ENCODE data around the gene ERBIN.
"Not testable (repeated sequence)": the region's sequence is repeated elsewhere in the genome, so short reads cannot be mapped to it uniquely, and the experiment has no call there.

ERBIN gene

DNA sequence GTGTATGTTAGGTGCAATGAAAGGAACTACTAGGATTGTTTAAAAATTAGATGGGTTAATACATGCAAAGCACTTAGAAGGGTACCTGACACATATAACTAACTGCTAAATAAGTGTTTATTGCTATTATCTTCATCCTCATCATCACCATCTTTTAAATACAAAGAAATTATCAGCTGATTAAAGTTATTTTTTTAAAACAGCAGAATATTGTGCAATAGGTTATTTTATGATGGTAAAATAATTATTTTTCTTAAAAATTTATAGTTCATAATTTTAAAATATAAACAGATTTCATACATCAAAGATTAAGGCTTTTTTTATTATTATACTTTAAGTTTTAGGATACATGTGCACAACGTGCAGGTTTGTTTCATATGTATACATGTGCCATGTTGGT is 130.9 kb downstream of the ERBIN start:
- no peak overlapping the region for H3K23ac ChIP-seq (ENCODE audit: low read length in 2 of 2)
- H3K27me3 ChIP-seq (ENCODE audit: control insufficient read depth in 1 of 2, insufficient read depth in 1 of 2, low read length in 2 of 2) = no peaks in the 10 kb centered on the region
- no peak overlapping the region for H2BK12ac ChIP-seq (ENCODE audit: low read length in 2 of 2)
- no peak overlapping the region for H3K14ac ChIP-seq (ENCODE audit: low read length in 2 of 2)
- H3K36me3 ChIP-seq (ENCODE audit: control insufficient read depth in 1 of 2, insufficient read depth in 2 of 2, low read depth in 1 of 2, low read length in 2 of 2) = peaks cover 6 to 44% of the 10 kb centered on the region in 2 experiments
- no peak overlapping the region for H4K8ac ChIP-seq (ENCODE audit: low read length)
- no peaks in the 10 kb centered on the region for H3K4me1 ChIP-seq (ENCODE audit: control insufficient read depth, insufficient read depth, low read depth, low read length)
- no peak overlapping the region for H2BK120ac ChIP-seq (ENCODE audit: low read depth, low read length)
- no peak overlapping the region for H3K27ac ChIP-seq (ENCODE audit: low read length, poor library complexity, severe bottlenecking)
- no peak overlapping the region for H3K18ac ChIP-seq (ENCODE audit: low read depth in 1 of 2, low read length in 2 of 2)
- no peak overlapping the region for H4K91ac ChIP-seq (ENCODE audit: low read length)
- peaks cover 5% of the 10 kb centered on the region for H3K79me1 ChIP-seq (replicated peaks; ENCODE audit: low read length, poor library complexity, severe bottlenecking)
- no peak overlapping the region for H2BK15ac ChIP-seq (ENCODE audit: low read depth, poor library complexity, severe bottlenecking)
- H3K4me3 ChIP-seq (ENCODE audit: insufficient read depth in 1 of 2, low read depth in 1 of 2, low read length in 2 of 2) = no peak overlapping the region
- no peaks in the 10 kb centered on the region for H3K9me3 ChIP-seq (ENCODE audit: control insufficient read depth, low read length)
- no peak overlapping the region for H3K4ac ChIP-seq (ENCODE audit: low read depth in 1 of 2, low read length in 2 of 2)
- no peak overlapping the region for H2AK5ac ChIP-seq (ENCODE audit: low read length, severe bottlenecking)
- H2AFZ ChIP-seq (ENCODE audit: low read depth, low read length) = no peak overlapping the region
- no peak overlapping the region for H2BK5ac ChIP-seq (ENCODE audit: low read depth, low read length, poor library complexity, severe bottlenecking)
- DNase-seq = no peak
- WGBS = no CpG with 5 or more reads among the region's 1 CpG
- no peak overlapping the region for H3K9ac ChIP-seq (ENCODE audit: low read length)
- no peak overlapping the region for H3K4me2 ChIP-seq (ENCODE audit: low read length, poor library complexity, severe bottlenecking)

DNA sequence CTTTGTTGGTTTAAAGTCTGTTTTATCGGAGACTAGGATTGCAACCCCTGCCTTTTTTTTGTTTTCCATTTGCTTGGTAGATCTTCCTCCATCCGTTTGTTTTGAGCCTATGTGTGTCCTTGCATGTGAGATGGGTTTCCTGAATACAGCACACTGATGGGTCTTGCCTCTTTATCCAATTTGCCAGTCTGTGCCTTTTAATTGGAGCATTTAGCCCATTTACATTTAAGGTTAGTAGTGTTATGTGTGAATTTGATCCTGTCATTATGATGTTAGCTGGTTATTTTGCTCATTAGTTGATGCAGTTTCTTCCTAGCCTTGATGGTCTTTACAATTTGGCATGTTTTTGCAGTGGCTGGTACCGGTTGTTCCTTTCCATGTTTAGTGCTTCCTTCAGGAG is 134.9 kb downstream of the ERBIN start:
- H4K8ac ChIP-seq (ENCODE audit: low read length); H4K91ac ChIP-seq (ENCODE audit: low read length); H3K79me1 ChIP-seq (replicated peaks; ENCODE audit: low read length, poor library complexity, severe bottlenecking); H3K4me3 ChIP-seq (ENCODE audit: insufficient read depth in 1 of 2, low read depth in 1 of 2, low read length in 2 of 2); H2AFZ ChIP-seq (ENCODE audit: low read depth, low read length); H2BK5ac ChIP-seq (ENCODE audit: low read depth, low read length, poor library complexity, severe bottlenecking); H3K9me3 ChIP-seq (ENCODE audit: control insufficient read depth, low read length); H3K9ac ChIP-seq (ENCODE audit: low read length); H2BK12ac ChIP-seq (ENCODE audit: low read length in 2 of 2); DNase-seq; H3K27ac ChIP-seq (ENCODE audit: low read length, poor library complexity, severe bottlenecking); H3K18ac ChIP-seq (ENCODE audit: low read depth in 1 of 2, low read length in 2 of 2); H2BK15ac ChIP-seq (ENCODE audit: low read depth, poor library complexity, severe bottlenecking); H2AK5ac ChIP-seq (ENCODE audit: low read length, severe bottlenecking); H2BK120ac ChIP-seq (ENCODE audit: low read depth, low read length); H3K14ac ChIP-seq (ENCODE audit: low read length in 2 of 2); H3K23ac ChIP-seq (ENCODE audit: low read length in 2 of 2); H3K4me2 ChIP-seq (ENCODE audit: low read length, poor library complexity, severe bottlenecking); H3K27me3 ChIP-seq (ENCODE audit: control insufficient read depth in 1 of 2, insufficient read depth in 1 of 2, low read length in 2 of 2); H3K4ac ChIP-seq (ENCODE audit: low read depth in 1 of 2, low read length in 2 of 2); H3K4me1 ChIP-seq (ENCODE audit: control insufficient read depth, insufficient read depth, low read depth, low read length): not testable (repeated sequence)
- H3K36me3 ChIP-seq (ENCODE audit: control insufficient read depth in 1 of 2, insufficient read depth in 2 of 2, low read depth in 1 of 2, low read length in 2 of 2) = peaks cover 5 to 13% of the 10 kb centered on the region in 2 experiments
- 100% methylated on average over 2 of the region's 3 CpGs for WGBS

DNA sequence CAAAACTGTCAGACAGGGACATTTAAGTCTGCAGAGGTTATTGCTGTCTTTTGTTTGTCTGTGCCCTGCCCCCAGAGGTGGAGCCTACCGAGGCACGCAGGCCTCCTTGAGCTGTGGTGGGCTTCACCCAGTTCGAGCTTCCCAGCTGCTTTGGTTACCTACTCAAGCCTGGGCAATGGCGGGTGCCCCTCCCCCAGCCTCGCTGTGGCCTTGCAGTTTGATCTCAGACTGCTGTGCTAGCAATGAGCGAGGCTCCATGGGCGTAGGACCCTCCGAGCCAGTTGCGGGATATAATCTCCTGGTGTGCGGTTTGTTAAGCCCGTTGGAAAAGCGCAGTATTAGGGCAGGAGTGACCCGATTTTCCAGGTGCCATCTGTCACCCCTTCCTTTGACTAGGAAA is 136.7 kb downstream of the ERBIN start:
- not testable (repeated sequence) for H3K23ac ChIP-seq (ENCODE audit: low read length in 2 of 2); H4K8ac ChIP-seq (ENCODE audit: low read length)
- 97% methylated on average over 13 of the region's 13 CpGs for WGBS

DNA sequence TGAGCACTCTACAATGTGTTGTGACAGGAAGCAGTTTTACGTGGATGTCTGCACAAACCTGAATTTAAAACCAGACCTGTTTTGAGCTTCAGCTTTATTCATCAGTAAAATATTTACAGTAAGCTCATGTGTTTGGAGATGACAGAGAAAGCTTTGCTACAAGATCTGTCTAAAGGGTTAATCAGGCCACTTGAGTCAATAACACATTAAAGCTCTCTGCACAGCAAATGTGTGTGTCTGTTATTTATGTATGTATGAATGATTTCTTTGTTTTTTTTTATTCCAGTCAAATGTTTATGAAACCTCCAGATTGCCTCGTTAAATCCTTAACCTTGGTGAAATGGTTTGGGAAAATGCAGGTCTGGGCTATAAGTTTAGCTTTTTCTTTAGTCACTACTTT is 140.5 kb downstream of the ERBIN start:
- no peaks in the 10 kb centered on the region for H3K27me3 ChIP-seq (ENCODE audit: control insufficient read depth in 1 of 2, insufficient read depth in 1 of 2, low read length in 2 of 2)
- H3K4me3 ChIP-seq (ENCODE audit: insufficient read depth in 1 of 2, low read depth in 1 of 2, low read length in 2 of 2) = no peak overlapping the region
- no peak overlapping the region for H3K4ac ChIP-seq (ENCODE audit: low read depth in 1 of 2, low read length in 2 of 2)
- H2AK5ac ChIP-seq (ENCODE audit: low read length, severe bottlenecking) = no peak overlapping the region
- H3K4me1 ChIP-seq (ENCODE audit: control insufficient read depth, insufficient read depth, low read depth, low read length) = peaks cover 5% of the 10 kb centered on the region
- no peak overlapping the region for H2BK12ac ChIP-seq (ENCODE audit: low read length in 2 of 2)
- H2AFZ ChIP-seq (ENCODE audit: low read depth, low read length) = no peak overlapping the region
- no peaks in the 10 kb centered on the region for H3K9me3 ChIP-seq (ENCODE audit: control insufficient read depth, low read length)
- no peak overlapping the region for H3K14ac ChIP-seq (ENCODE audit: low read length in 2 of 2)
- H2BK120ac ChIP-seq (ENCODE audit: low read depth, low read length) = no peak overlapping the region
- H4K91ac ChIP-seq (ENCODE audit: low read length) = no peak overlapping the region
- H3K4me2 ChIP-seq (ENCODE audit: low read length, poor library complexity, severe bottlenecking) = no peak overlapping the region
- H3K36me3 ChIP-seq (ENCODE audit: control insufficient read depth in 1 of 2, insufficient read depth in 2 of 2, low read depth in 1 of 2, low read length in 2 of 2) = peaks cover 12 to 50% of the 10 kb centered on the region in 2 experiments
- H2BK5ac ChIP-seq (ENCODE audit: low read depth, low read length, poor library complexity, severe bottlenecking) = no peak overlapping the region
- no peak overlapping the region for H2BK15ac ChIP-seq (ENCODE audit: low read depth, poor library complexity, severe bottlenecking)
- no peak for DNase-seq
- peaks cover 10% of the 10 kb centered on the region for H3K79me1 ChIP-seq (replicated peaks; ENCODE audit: low read length, poor library complexity, severe bottlenecking)
- no peak overlapping the region for H3K18ac ChIP-seq (ENCODE audit: low read depth in 1 of 2, low read length in 2 of 2)
- H4K8ac ChIP-seq (ENCODE audit: low read length) = no peak overlapping the region
- no peak overlapping the region for H3K23ac ChIP-seq (ENCODE audit: low read length in 2 of 2)
- 80% methylated on average over 1 of the region's 2 CpGs for WGBS
- H3K9ac ChIP-seq (ENCODE audit: low read length) = no peak overlapping the region
- H3K27ac ChIP-seq (ENCODE audit: low read length, poor library complexity, severe bottlenecking) = no peak overlapping the region

More for the DNA sequence above, 136.7 kb downstream of the ERBIN start:
- H3K4ac ChIP-seq (ENCODE audit: low read depth in 1 of 2, low read length in 2 of 2); H3K9me3 ChIP-seq (ENCODE audit: control insufficient read depth, low read length); H2BK5ac ChIP-seq (ENCODE audit: low read depth, low read length, poor library complexity, severe bottlenecking); H2BK12ac ChIP-seq (ENCODE audit: low read length in 2 of 2); H3K18ac ChIP-seq (ENCODE audit: low read depth in 1 of 2, low read length in 2 of 2); DNase-seq; H2BK120ac ChIP-seq (ENCODE audit: low read depth, low read length); H3K27ac ChIP-seq (ENCODE audit: low read length, poor library complexity, severe bottlenecking); H3K9ac ChIP-seq (ENCODE audit: low read length); H3K4me1 ChIP-seq (ENCODE audit: control insufficient read depth, insufficient read depth, low read depth, low read length); H3K4me2 ChIP-seq (ENCODE audit: low read length, poor library complexity, severe bottlenecking); H3K4me3 ChIP-seq (ENCODE audit: insufficient read depth in 1 of 2, low read depth in 1 of 2, low read length in 2 of 2); H2AFZ ChIP-seq (ENCODE audit: low read depth, low read length); H2AK5ac ChIP-seq (ENCODE audit: low read length, severe bottlenecking); H3K27me3 ChIP-seq (ENCODE audit: control insufficient read depth in 1 of 2, insufficient read depth in 1 of 2, low read length in 2 of 2); H4K91ac ChIP-seq (ENCODE audit: low read length); H3K14ac ChIP-seq (ENCODE audit: low read length in 2 of 2); H2BK15ac ChIP-seq (ENCODE audit: low read depth, poor library complexity, severe bottlenecking); H3K79me1 ChIP-seq (replicated peaks; ENCODE audit: low read length, poor library complexity, severe bottlenecking): not testable (repeated sequence)
- peaks cover 5 to 22% of the 10 kb centered on the region in 2 experiments for H3K36me3 ChIP-seq (ENCODE audit: control insufficient read depth in 1 of 2, insufficient read depth in 2 of 2, low read depth in 1 of 2, low read length in 2 of 2)

All from mesenchymal stem cell (in vitro differentiated cells and primary cell).